GM18519 (cell line): ENCODE results near the gene DBNDD1.

Experiments
- ATAC-seq: cut with Tn5 transposase; IDR thresholded peaks from one replicate; pipeline ENCODE4 v1.9.1; 2021; ENCODE audit warnings: mild to moderate bottlenecking, moderate library complexity; ENCODE audit not compliant: unreplicated experiment, low FRiP score

Gene DBNDD1

GRCh38 chr16:89965447-89966225 is 53.6 kb downstream of the DBNDD1 start:
- ATAC-seq, result no peak

- ATAC-seq, result no peak
These were observed 55.1 kb downstream of the DBNDD1 start for GRCh38 chr16:89964201-89964600.

GRCh38 chr16:89962754-89963498 is 56.3 kb downstream of the DBNDD1 start:
- no peak for ATAC-seq

GRCh38 chr16:89961920-89962319 is 57.3 kb downstream of the DBNDD1 start:
- ATAC-seq, result no peak

- no peak for ATAC-seq
These were observed 58.3 kb downstream of the DBNDD1 start for GRCh38 chr16:89960966-89961365.

DNA sequence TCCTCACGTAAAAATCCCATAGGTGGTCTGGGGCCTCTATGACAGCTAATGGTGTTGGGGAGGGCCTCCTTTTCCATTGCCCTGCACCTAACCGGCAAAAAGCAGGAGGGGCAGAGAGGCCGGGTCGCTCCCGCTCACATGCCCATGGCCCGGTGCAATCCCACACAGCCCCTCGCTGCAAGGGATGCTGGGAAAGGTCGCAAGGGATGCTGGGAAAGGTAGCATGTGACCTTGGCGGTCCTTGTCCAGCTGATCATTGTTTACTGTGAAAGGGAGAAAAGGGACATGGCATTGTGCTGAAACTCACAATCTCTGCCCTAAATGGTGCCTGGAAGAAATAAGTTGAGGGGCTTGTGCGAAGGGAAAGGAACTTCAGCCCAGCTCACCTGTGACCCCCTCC is 60.7 kb downstream of the DBNDD1 start:
- no peak for ATAC-seq

GRCh38 chr16:89958068-89958467 is 61.2 kb downstream of the DBNDD1 start:
- ATAC-seq, result no peak

GRCh38 chr16:89957216-89957785 is 62.0 kb downstream of the DBNDD1 start:
- no peak for ATAC-seq

GRCh38 chr16:89956505-89957215 is 62.6 kb downstream of the DBNDD1 start:
- no peak for ATAC-seq

- ATAC-seq, result no peak
These were observed 64.1 kb downstream of the DBNDD1 start for GRCh38 chr16:89955001-89955685.
